SK-N-MC (cell line): ENCODE data around the gene WDR33.

Experiments used
- EZH2 ChIP-seq: fragments of 200-600 bp; sonication (generic); IDR thresholded peaks from one replicate; pipeline ENCODE4 v1.6.1; 2017; ENCODE audit warnings: antibody characterized with exemption
- FOXP2 ChIP-seq: optimal IDR thresholded peaks from 2 replicates; pipeline ENCODE3; 2011; ENCODE audit warnings: mild to moderate bottlenecking, moderate library complexity; ENCODE audit not compliant: insufficient read depth; ENCODE audit errors: extremely low read length, control extremely low read depth
- POLR2AphosphoS5 ChIP-seq: IDR thresholded peaks from 2 replicates; pipeline ENCODE4 v1.6.1; 2012; ENCODE audit warnings: mild to moderate bottlenecking, low read depth, low read length, borderline replicate concordance

DNA sequence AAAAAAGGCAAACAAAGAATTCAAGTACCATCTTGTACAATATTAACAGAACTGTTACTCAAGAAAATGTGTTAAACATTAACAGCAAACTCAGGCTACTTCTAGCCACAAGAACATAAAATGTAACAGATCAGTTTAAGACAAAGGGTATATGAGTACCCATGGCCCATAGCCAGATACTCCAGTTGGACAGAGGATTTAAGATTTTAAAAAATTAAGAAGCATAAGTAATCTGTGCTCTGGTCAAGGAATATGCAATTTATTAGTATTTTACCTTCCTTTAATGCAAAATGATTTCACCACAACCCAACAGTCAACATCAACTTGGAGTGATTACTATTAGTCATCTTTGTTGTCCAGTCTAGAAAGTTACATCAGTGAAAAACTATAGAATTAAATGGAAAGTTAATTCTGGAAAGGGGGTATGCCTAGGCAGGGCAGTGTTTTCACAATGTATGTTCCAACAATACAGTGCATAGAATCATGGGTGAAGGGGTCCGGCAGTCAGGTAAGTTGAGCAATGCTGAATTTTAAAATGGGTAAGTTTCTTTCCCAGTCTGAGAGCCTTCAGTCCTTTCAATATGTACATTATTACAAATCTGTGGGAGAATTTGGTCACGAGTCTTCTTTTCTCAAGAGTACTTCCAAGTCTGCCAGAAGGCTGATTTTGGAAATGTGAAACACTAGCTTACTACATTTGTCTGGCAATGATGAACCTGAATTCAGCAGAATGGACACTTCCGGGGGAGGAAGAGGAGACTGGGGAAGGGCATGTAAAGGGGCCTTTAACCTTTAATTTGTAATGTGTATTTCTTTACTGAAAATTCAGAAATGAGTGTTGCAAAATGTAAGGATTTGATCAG lies 75.2 kb downstream of the WDR33 start:
- no peak for TF ChIP-seq EZH2
- no peak for TF ChIP-seq POLR2AphosphoS5
- TF ChIP-seq FOXP2: no peak
